Heart right ventricle (tissue), 16 donors: ENCODE measurements around the gene KRT73. TPM values are rescaled to one million over a fixed set of nuclear protein-coding genes. Genes with fewer than 3 reads are reported as not detected.

ENCODE experiments used
- ATAC-seq, 8 donors: fragments of 200-7000 bp; cut with Tn5 transposase; one replicate each; pipeline ENCODE4 v1.9.1; 2020; ENCODE audit warnings: mild to moderate bottlenecking in 8 of 8, moderate library complexity in 8 of 8, moderate number of reproducible peaks in 1 of 8
- DNase-seq, 2 donors: peaks; one replicate each; pipeline ENCODE4 v3.0.0-alpha.2; 2020
- H3K27ac ChIP-seq, 10 donors: fragments of 200-600 bp; sonication (generic) in 2 of 10; one replicate each; pipeline versions ENCODE4 v1.5.0 to v1.8.0; 2020 to 2022; ENCODE audit warnings: mild to moderate bottlenecking in 3 of 10
- H3K27me3 ChIP-seq, 7 donors: fragments of 200-600 bp; one replicate each; pipeline ENCODE4 v1.8.0; 2021 to 2022; ENCODE audit warnings: mild to moderate bottlenecking in 2 of 7
- H3K36me3 ChIP-seq, 9 donors: fragments of 200-600 bp; sonication (generic) in 1 of 9; one replicate each; pipeline versions ENCODE4 v1.5.0 to v1.8.0; 2020 to 2022; ENCODE audit warnings: mild to moderate bottlenecking in 2 of 9
- H3K4me1 ChIP-seq, 9 donors: fragments of 200-600 bp; sonication (generic) in 1 of 9; one replicate each; pipeline versions ENCODE4 v1.5.0 to v1.8.0; 2020 to 2022; ENCODE audit warnings: mild to moderate bottlenecking in 4 of 9
- H3K4me3 ChIP-seq, 10 donors: fragments of 200-600 bp; sonication (generic) in 2 of 10; one replicate each; pipeline versions ENCODE4 v1.5.0 to v1.8.0; 2020 to 2022; ENCODE audit warnings: mild to moderate bottlenecking in 7 of 10, moderate library complexity in 2 of 10
- H3K9me3 ChIP-seq, 11 donors: fragments of 200-600 bp in 10 of 11; sonication (generic) in 2 of 11; one replicate each; pipeline versions ENCODE4 v1.5.0 to v1.8.0; 2013 to 2022; ENCODE audit warnings: mild to moderate bottlenecking in 2 of 11, control low read depth in 1 of 11, moderate library complexity in 1 of 11
- CTCF ChIP-seq, 9 donors: fragments of 200-600 bp; sonication (generic) in 2 of 9; IDR thresholded peaks; one replicate each; pipeline versions ENCODE4 v1.5.0 to v1.8.0; 2021 to 2022; ENCODE audit warnings: antibody characterized with exemption in 9 of 9, mild to moderate bottlenecking in 5 of 9, moderate library complexity in 1 of 9
- WGBS, 2 donors: extraction: QIAGEN DNeasy Blood & Tissue Kit; methylation state at CpG; one replicate each; pipeline ENCODE4 v1.1.7; 2013; ENCODE audit warnings: inconsistent platforms in 1 of 2; 5-methylcytosine and 5-hydroxymethylcytosine counted together
- intact Hi-C, 10 donors: fragments of 100-400 bp; cut with DNase I; formaldehyde crosslinking; loops; one replicate each; pipeline versions ENCODE4 v1.11.1 to v1.14.2; 2022
- polyA plus RNA-seq, 2 donors: library from polyadenylated mRNA; stranded (reverse); fragments of 200-250 nt; gene quantifications; one replicate each; pipeline ENCODE4 v1.2.3, GENCODE V29; 2013
- total RNA-seq, 10 donors: library from RNA; stranded (reverse); fragmentation: NEBNext Ultra II Directional in 3 of 10; extraction: Animal tissue kit (Norgen Biotek cat#: 25700) in 3 of 10; gene quantifications; one replicate each; pipeline versions ENCODE4 v1.2.1 to v1.2.4, GENCODE V29; 2021 to 2023
- donor health status: Arrhythmogenic right ventricular cardiomyopathy.
- donor health status: ischemic (EF 13 %, LVEDD 7.1; RV severe dilation, severe dysfunction).
- donor health status: healthy with polysubstance abuse.
- donor health status: DM: no; HTN: yes; CAD: no.
- donor health status: DM: no; HTN: no; CAD: no.
- donor health status: ischemic (EF 25% LVEDD 6.9; RV normal size, moderate dysfunction).
- donor health status: ischemic (EF 25% LVEDD 5.7; RV mildly dilated, moderate dysfunction).
- donor health status: healthy.
- donor health status: DM: yes; HTN: yes; CAD: no.
- donor health status: Ischemic cardiomyopathy.
- donor health status: ischemic (EF 35%, LVEDD 5.7; RV mildly dilated, moderate dysfunction).
- donor health status: nonischemic (EF 11% LVEDD 7.7; RV severe dilation, severe dysfunction).
- donor health status: DM: yes; HTN: yes; CAD: no.
- donor health status: PGD.
- donor health status: ischemic (EF 29% LVEDD 5.4; RV normal size, mild dysfunction).
- donor health status: nonischemic (EF 23%, LVEDD 6.1; RV moderate dilation, normal function).

Gene KRT73
- total and polyA plus RNA-seq, 12 donors: not detected

GRCh38 chr12:52663420-52663819 lies 45.1 kb upstream of the KRT73 start:
- intact Hi-C loops: loop anchor here in 4 of 10 donors (10.0 kb wide), 1 partner anchor 201 kb away; no protein-coding TSS in a partner anchor
- Histone ChIP-seq H3K27ac (no peak overlapping the region), H3K27me3 (peaks cover 0 to 35% (median 9%) of the 10 kb centered on the region in 7 donors), H3K4me1 (peaks cover 0 to 7% (median 0%) of the 10 kb centered on the region in 9 donors), H3K9me3 (no peaks in the 10 kb centered on the region), H3K4me3 (no peak overlapping the region), H3K36me3 (no peaks in the 10 kb centered on the region)
- DNase-seq (no peak), ATAC-seq (no peak)
- TF ChIP-seq CTCF (IDR thresholded peaks at IDR 0.05): no peak

- H3K27ac ChIP-seq: no peak overlapping the region
- H3K4me1 ChIP-seq: peaks cover 0 to 7% (median 0%) of the 10 kb centered on the region in 9 donors
- DNase-seq: no peak
- no peaks in the 10 kb centered on the region for H3K36me3 ChIP-seq
- H3K9me3 ChIP-seq: no peaks in the 10 kb centered on the region
- TF ChIP-seq CTCF (IDR thresholded peaks at IDR 0.05): no peak
- no peak overlapping the region for H3K4me3 ChIP-seq
- no peak for ATAC-seq
- H3K27me3 ChIP-seq: peaks cover 0 to 35% (median 9%) of the 10 kb centered on the region in 7 donors
- intact Hi-C loops: loop anchor here in 4 of 10 donors (10.0 kb wide), 1 partner anchor 202 kb away; no protein-coding TSS in a partner anchor
Measured at GRCh38 chr12:52662918-52663229, 44.5 kb upstream of the KRT73 start.

GRCh38 chr12:52662093-52662917 lies 43.9 kb upstream of the KRT73 start:
- Histone ChIP-seq H3K27ac (no peak overlapping the region), H3K36me3 (no peaks in the 10 kb centered on the region), H3K4me1 (peaks cover 0 to 7% (median 0%) of the 10 kb centered on the region in 9 donors), H3K9me3 (no peaks in the 10 kb centered on the region), H3K27me3 (peaks cover 0 to 33% (median 9%) of the 10 kb centered on the region in 7 donors), H3K4me3 (no peak overlapping the region)
- 66 to 70% methylated on average over 10 of the region's 10 CpGs for WGBS, 2 donors
- TF ChIP-seq CTCF (IDR thresholded peaks at IDR 0.05): no peak
- intact Hi-C loops: loop anchor here in 4 of 10 donors (10.0 kb wide), 1 partner anchor 202 kb away; no protein-coding TSS in a partner anchor
- peak in 2 of 8 donors; percentile 37 to 52 for ATAC-seq
- no peak for DNase-seq

GRCh38 chr12:52661668-52662067 lies 43.3 kb upstream of the KRT73 start:
- ATAC-seq: no peak
- 92 to 96% methylated on average over 3 of the region's 3 CpGs for WGBS, 2 donors
- Histone ChIP-seq H3K9me3 (no peaks in the 10 kb centered on the region), H3K27ac (no peak overlapping the region), H3K27me3 (peaks cover 0 to 32% (median 9%) of the 10 kb centered on the region in 7 donors), H3K36me3 (no peaks in the 10 kb centered on the region), H3K4me1 (peaks cover 0 to 7% (median 0%) of the 10 kb centered on the region in 9 donors), H3K4me3 (no peak overlapping the region)
- intact Hi-C loops: loop anchor here in 4 of 10 donors (10.0 kb wide), 1 partner anchor 203 kb away; no protein-coding TSS in a partner anchor
- no peak for DNase-seq
- no peak for TF ChIP-seq CTCF (IDR thresholded peaks at IDR 0.05)
